Fibroblast of villous mesenchyme (primary cell): ENCODE measurements around the gene IFIT5. TPM values are rescaled to one million over a fixed set of nuclear protein-coding genes. Genes with fewer than 3 reads are reported as not detected.
"Not testable (repeated sequence)": the region's sequence is repeated elsewhere in the genome, so short reads cannot be mapped to it uniquely, and the experiment has no call there.

Source experiments
- DNase-seq: peaks from one replicate; pipeline ENCODE4 v3.0.0-alpha.2; 2010; ENCODE audit warnings: low read depth
- H3K4me3 ChIP-seq: 2 replicates; pipeline ENCODE4 v1.5.1; 2011; ENCODE audit warnings: low read depth, mild to moderate bottlenecking, low read length
- CTCF ChIP-seq: IDR thresholded peaks from 2 replicates; pipeline ENCODE4 v1.5.1; 2012; ENCODE audit warnings: low read depth, mild to moderate bottlenecking, low read length; ENCODE audit not compliant: insufficient read depth
- total RNA-seq: library from RNA; depleted of rRNA; stranded (reverse); fragments of >200 nt; gene quantifications from 2 replicates; pipeline ENCODE4 v1.2.3, GENCODE V29; 2012

Gene IFIT5
- total RNA-seq, 1 donor: 52.7 TPM

- peak; percentile 76 for DNase-seq
- H3K4me3 ChIP-seq: no peak overlapping the region
- TF ChIP-seq CTCF: peak; percentile 81
Observed at GRCh38 chr10:89426230-89426868, 12.0 kb downstream of the IFIT5 start.

GRCh38 chr10:89427629-89428028 lies 13.3 kb downstream of the IFIT5 start:
- TF ChIP-seq CTCF: no peak
- no peak overlapping the region for H3K4me3 ChIP-seq
- peak; percentile 37 for DNase-seq

- no peak for TF ChIP-seq CTCF
- no peak for DNase-seq
Observed at GRCh38 chr10:89428877-89429276, 14.5 kb downstream of the IFIT5 start.

GRCh38 chr10:89431977-89432376 lies 17.6 kb downstream of the IFIT5 start:
- no peak for TF ChIP-seq CTCF
- peak; percentile 35 for DNase-seq
- H3K4me3 ChIP-seq: no peak overlapping the region

More at GRCh38 chr10:89428877-89429276, 14.5 kb downstream of the IFIT5 start:
- no peak overlapping the region for H3K4me3 ChIP-seq

GRCh38 chr10:89438525-89438924 lies 24.2 kb downstream of the IFIT5 start:
- DNase-seq: no peak
- no peak for TF ChIP-seq CTCF

GRCh38 chr10:89440226-89441009 lies 26.1 kb downstream of the IFIT5 start:
- DNase-seq: no peak
- no peak for TF ChIP-seq CTCF
- no peak overlapping the region for H3K4me3 ChIP-seq

More at GRCh38 chr10:89438525-89438924, 24.2 kb downstream of the IFIT5 start:
- no peak overlapping the region for H3K4me3 ChIP-seq

GRCh38 chr10:89442289-89442688 lies 27.9 kb downstream of the IFIT5 start:
- no peak overlapping the region for H3K4me3 ChIP-seq
- no peak for DNase-seq
- no peak for TF ChIP-seq CTCF

- not testable (repeated sequence) for H3K4me3 ChIP-seq, DNase-seq
Observed at GRCh38 chr10:89444819-89445218, 30.5 kb downstream of the IFIT5 start.
